GM18508 (cell line): Measurements from ENCODE around the gene CRYBB2.
"Not testable (repeated sequence)": the region's sequence is repeated elsewhere in the genome, so short reads cannot be mapped to it uniquely, and the experiment has no call there.

Experiments used
- ATAC-seq: cut with Tn5 transposase; IDR thresholded peaks from one replicate; pipeline ENCODE4 v1.9.1; 2021; ENCODE audit warnings: moderate number of reproducible peaks; ENCODE audit not compliant: insufficient read depth, unreplicated experiment

The CRYBB2 gene

GRCh38 chr22:25230760-25231159 lies 11.3 kb downstream of the CRYBB2 start:
- ATAC-seq, result not testable (repeated sequence)

- no peak for ATAC-seq
These were observed 12.9 kb downstream of the CRYBB2 start for GRCh38 chr22:25232301-25232700.

- not testable (repeated sequence) for ATAC-seq
These were observed 14.3 kb downstream of the CRYBB2 start for GRCh38 chr22:25233706-25234105.

- no peak for ATAC-seq
These were observed 16.3 kb downstream of the CRYBB2 start for GRCh38 chr22:25235547-25236290.

GRCh38 chr22:25236417-25236816 lies 17.0 kb downstream of the CRYBB2 start:
- no peak for ATAC-seq

- ATAC-seq, result no peak
These were observed 18.1 kb downstream of the CRYBB2 start for GRCh38 chr22:25237503-25237902.

GRCh38 chr22:25238058-25238457 lies 18.6 kb downstream of the CRYBB2 start:
- not testable (repeated sequence) for ATAC-seq

- not testable (repeated sequence) for ATAC-seq
These were observed 35.7 kb downstream of the CRYBB2 start for GRCh38 chr22:25255169-25255568.

GRCh38 chr22:25267567-25267966 lies 48.1 kb downstream of the CRYBB2 start:
- not testable (repeated sequence) for ATAC-seq

- not testable (repeated sequence) for ATAC-seq
These were observed 49.5 kb downstream of the CRYBB2 start for GRCh38 chr22:25268902-25269301.

- not testable (repeated sequence) for ATAC-seq
These were observed 50.6 kb downstream of the CRYBB2 start for GRCh38 chr22:25270061-25270460.

GRCh38 chr22:25273231-25273630 lies 53.8 kb downstream of the CRYBB2 start:
- not testable (repeated sequence) for ATAC-seq

- ATAC-seq, result not testable (repeated sequence)
These were observed 54.5 kb downstream of the CRYBB2 start for GRCh38 chr22:25273928-25274327.

- not testable (repeated sequence) for ATAC-seq
These were observed 60.7 kb downstream of the CRYBB2 start for GRCh38 chr22:25280118-25280517.
